ENCODE data around the gene NTM.

NTM gene

DNA sequence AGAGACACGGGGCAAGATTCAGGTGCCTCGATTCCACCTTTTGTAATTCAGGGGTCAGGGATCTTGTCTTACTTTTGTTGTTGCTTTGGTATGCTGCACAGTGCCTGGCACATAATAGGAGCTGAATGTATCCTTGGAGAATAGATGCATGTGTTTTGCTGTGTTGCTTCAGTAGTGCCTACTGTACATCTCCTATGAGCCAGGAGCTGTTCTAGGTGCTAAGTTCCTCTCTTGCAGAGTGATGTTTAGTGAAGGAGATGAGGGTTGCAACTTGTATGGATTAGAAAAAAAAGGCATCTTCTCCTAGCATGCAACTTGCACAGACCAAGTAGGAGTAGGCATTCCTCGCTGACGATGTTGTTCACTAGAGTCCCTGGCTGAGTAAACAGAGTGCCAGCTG is 555.4 kb downstream of the NTM start:
- Histone ChIP-seq H3K4me3 (ENCODE audit: low read length) (no peak overlapping the region), H3K4me1 (ENCODE audit: insufficient read depth, low read length) (peaks cover 9% of the 10 kb centered on the region; the same call in 1 of the 2 replicates), H3K27me3 (ENCODE audit: insufficient read depth, low read length) (no peaks in the 10 kb centered on the region), H3K9me3 (ENCODE audit: insufficient read depth, low read depth, low read length) (no peaks in the 10 kb centered on the region), H3K36me3 (ENCODE audit: insufficient read depth, low read depth, low read length) (no peaks in the 10 kb centered on the region), H3K9ac (ENCODE audit: low read depth, low read length) (no peak overlapping the region), H3K27ac (ENCODE audit: low read length) (no peak overlapping the region)

- Histone ChIP-seq H3K9me3 (ENCODE audit: insufficient read depth, low read depth, low read length) (no peaks in the 10 kb centered on the region), H3K27me3 (ENCODE audit: insufficient read depth, low read length) (no peaks in the 10 kb centered on the region), H3K27ac (ENCODE audit: low read length) (no peak overlapping the region)
Observed at GRCh38 chr11:131928992-131929391, 558.6 kb downstream of the NTM start.

DNA sequence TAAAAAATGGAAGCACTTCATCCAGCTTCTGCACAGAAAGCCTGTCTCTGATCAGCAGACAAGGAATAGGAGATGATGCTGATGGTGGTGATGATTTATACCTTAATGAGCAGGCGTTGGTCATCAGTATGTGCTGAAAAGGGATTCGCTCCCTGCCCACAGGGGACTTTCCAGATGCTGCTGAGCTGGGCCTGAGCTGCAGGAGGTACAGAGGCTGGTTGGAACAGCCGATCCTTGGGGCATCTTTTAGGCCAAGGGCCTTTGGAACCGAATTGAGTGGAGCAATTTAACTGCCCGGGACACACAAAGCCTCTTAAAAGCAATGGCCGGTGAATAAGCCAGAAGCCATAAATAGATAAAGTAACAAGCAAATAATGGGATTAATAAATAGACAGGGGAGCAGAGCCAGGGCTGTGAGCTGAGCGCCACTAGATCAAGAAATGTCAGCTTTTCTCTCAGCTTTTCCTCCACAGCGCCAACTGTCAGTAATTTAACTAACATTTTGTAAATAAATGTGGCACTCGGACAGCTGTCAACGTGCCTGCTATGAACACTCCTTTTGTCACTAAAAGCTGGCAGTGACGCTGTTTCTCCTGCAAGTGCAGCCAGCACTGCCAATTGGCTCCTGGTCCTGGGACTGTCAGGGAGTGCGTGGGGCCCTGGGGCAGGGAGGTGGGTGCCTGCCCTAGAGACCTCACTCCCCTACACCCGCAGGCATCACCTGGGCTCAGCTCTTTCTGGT is 562.3 kb downstream of the NTM start:
- no peak overlapping the region for H3K4me3 ChIP-seq (ENCODE audit: low read length)
- no peaks in the 10 kb centered on the region; the same call in 1 of the 2 replicates for H3K4me1 ChIP-seq (ENCODE audit: insufficient read depth, low read length)

More at GRCh38 chr11:131928992-131929391, 558.6 kb downstream of the NTM start:
- Histone ChIP-seq H3K9ac (ENCODE audit: low read depth, low read length) (no peak overlapping the region), H3K4me1 (ENCODE audit: insufficient read depth, low read length) (peaks cover 9% of the 10 kb centered on the region; the same call in 1 of the 2 replicates), H3K4me3 (ENCODE audit: low read length) (no peak overlapping the region), H3K36me3 (ENCODE audit: insufficient read depth, low read depth, low read length) (no peaks in the 10 kb centered on the region)

GRCh38 chr11:131934006-131934405 is 563.6 kb downstream of the NTM start:
- H3K4me1 ChIP-seq (ENCODE audit: insufficient read depth, low read length), result no peaks in the 10 kb centered on the region; the same call in 1 of the 2 replicates
- no peak overlapping the region for H3K9ac ChIP-seq (ENCODE audit: low read depth, low read length)
- H3K27ac ChIP-seq (ENCODE audit: low read length), result no peak overlapping the region
- no peaks in the 10 kb centered on the region for H3K9me3 ChIP-seq (ENCODE audit: insufficient read depth, low read depth, low read length)
- no peak overlapping the region for H3K4me3 ChIP-seq (ENCODE audit: low read length)
- no peaks in the 10 kb centered on the region for H3K36me3 ChIP-seq (ENCODE audit: insufficient read depth, low read depth, low read length)
- H3K27me3 ChIP-seq (ENCODE audit: insufficient read depth, low read length), result no peaks in the 10 kb centered on the region

More for the DNA sequence above, 562.3 kb downstream of the NTM start:
- no peaks in the 10 kb centered on the region for H3K36me3 ChIP-seq (ENCODE audit: insufficient read depth, low read depth, low read length)
- H3K9me3 ChIP-seq (ENCODE audit: insufficient read depth, low read depth, low read length), result no peaks in the 10 kb centered on the region
- H3K27me3 ChIP-seq (ENCODE audit: insufficient read depth, low read length), result no peaks in the 10 kb centered on the region
- no peak overlapping the region for H3K27ac ChIP-seq (ENCODE audit: low read length)
- no peak overlapping the region for H3K9ac ChIP-seq (ENCODE audit: low read depth, low read length)

- H3K9ac ChIP-seq (ENCODE audit: low read depth, low read length), result no peak overlapping the region
- no peaks in the 10 kb centered on the region; the same call in 1 of the 2 replicates for H3K4me1 ChIP-seq (ENCODE audit: insufficient read depth, low read length)
- H3K9me3 ChIP-seq (ENCODE audit: insufficient read depth, low read depth, low read length), result no peaks in the 10 kb centered on the region
- no peak overlapping the region for H3K27ac ChIP-seq (ENCODE audit: low read length)
- no peak overlapping the region for H3K4me3 ChIP-seq (ENCODE audit: low read length)
- H3K27me3 ChIP-seq (ENCODE audit: insufficient read depth, low read length), result no peaks in the 10 kb centered on the region
- H3K36me3 ChIP-seq (ENCODE audit: insufficient read depth, low read depth, low read length), result no peaks in the 10 kb centered on the region
Observed at GRCh38 chr11:131938351-131938751, 567.9 kb downstream of the NTM start.

DNA sequence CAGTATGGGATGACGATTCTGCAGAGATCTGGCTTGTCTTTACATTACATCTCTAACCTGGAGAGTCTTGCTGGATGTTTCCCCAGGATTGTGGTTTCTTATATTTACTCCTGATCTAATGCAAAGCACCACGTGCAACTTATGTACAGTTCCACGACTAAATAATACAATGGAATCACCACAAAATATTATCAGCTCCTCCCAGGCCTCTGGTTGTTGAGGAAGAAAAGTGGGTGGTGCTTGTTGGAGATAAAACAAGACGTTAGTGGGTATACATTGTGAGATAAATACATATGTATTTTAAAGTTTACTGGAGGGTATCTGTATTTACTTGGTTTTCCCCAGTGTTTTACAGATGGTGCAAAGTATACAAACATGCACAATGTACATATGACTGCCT is 569.7 kb downstream of the NTM start:
- H3K4me3 ChIP-seq (ENCODE audit: low read length), result no peak overlapping the region
- H3K27ac ChIP-seq (ENCODE audit: low read length), result no peak overlapping the region
- H3K9me3 ChIP-seq (ENCODE audit: insufficient read depth, low read depth, low read length), result no peaks in the 10 kb centered on the region
- H3K9ac ChIP-seq (ENCODE audit: low read depth, low read length), result no peak overlapping the region
- H3K36me3 ChIP-seq (ENCODE audit: insufficient read depth, low read depth, low read length), result no peaks in the 10 kb centered on the region
- H3K27me3 ChIP-seq (ENCODE audit: insufficient read depth, low read length), result no peaks in the 10 kb centered on the region
- no peaks in the 10 kb centered on the region; the same call in 1 of the 2 replicates for H3K4me1 ChIP-seq (ENCODE audit: insufficient read depth, low read length)

- H3K9me3 ChIP-seq (ENCODE audit: insufficient read depth, low read depth, low read length), result no peaks in the 10 kb centered on the region
- H3K4me3 ChIP-seq (ENCODE audit: low read length), result no peak overlapping the region
- no peaks in the 10 kb centered on the region; the same call in 1 of the 2 replicates for H3K4me1 ChIP-seq (ENCODE audit: insufficient read depth, low read length)
- no peak overlapping the region for H3K9ac ChIP-seq (ENCODE audit: low read depth, low read length)
- no peaks in the 10 kb centered on the region for H3K27me3 ChIP-seq (ENCODE audit: insufficient read depth, low read length)
- H3K27ac ChIP-seq (ENCODE audit: low read length), result no peak overlapping the region
- H3K36me3 ChIP-seq (ENCODE audit: insufficient read depth, low read depth, low read length), result no peaks in the 10 kb centered on the region
Observed at GRCh38 chr11:131942878-131943277, 572.5 kb downstream of the NTM start.

- H3K27me3 ChIP-seq (ENCODE audit: insufficient read depth, low read length), result no peaks in the 10 kb centered on the region
- H3K9me3 ChIP-seq (ENCODE audit: insufficient read depth, low read depth, low read length), result no peaks in the 10 kb centered on the region
- H3K27ac ChIP-seq (ENCODE audit: low read length), result no peak overlapping the region
- no peak overlapping the region for H3K9ac ChIP-seq (ENCODE audit: low read depth, low read length)
- no peaks in the 10 kb centered on the region for H3K36me3 ChIP-seq (ENCODE audit: insufficient read depth, low read depth, low read length)
- H3K4me3 ChIP-seq (ENCODE audit: low read length), result no peak overlapping the region
- no peaks in the 10 kb centered on the region; the same call in 1 of the 2 replicates for H3K4me1 ChIP-seq (ENCODE audit: insufficient read depth, low read length)
Observed at GRCh38 chr11:131943295-131943694, 572.9 kb downstream of the NTM start.

DNA sequence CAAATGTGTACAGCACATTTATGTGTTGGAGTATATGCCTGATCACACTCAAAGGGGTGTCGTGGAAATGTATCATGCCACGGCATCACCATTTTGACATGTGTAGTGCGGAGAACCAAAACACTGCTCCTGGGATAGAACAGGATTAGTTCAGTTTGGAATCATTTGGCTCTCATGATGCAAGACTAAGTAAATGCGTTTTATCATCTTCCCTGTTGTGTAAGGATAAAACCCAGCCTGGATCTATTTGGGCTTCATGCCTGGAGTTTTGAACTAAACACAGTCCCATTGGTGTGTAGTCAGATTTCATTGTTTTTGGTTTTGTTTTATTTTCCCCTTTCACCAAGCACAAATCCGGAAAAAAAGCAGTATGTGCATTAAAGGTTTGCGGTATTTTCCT is 574.3 kb downstream of the NTM start:
- Histone ChIP-seq H3K27me3 (ENCODE audit: insufficient read depth, low read length) (no peaks in the 10 kb centered on the region), H3K9me3 (ENCODE audit: insufficient read depth, low read depth, low read length) (no peaks in the 10 kb centered on the region), H3K4me1 (ENCODE audit: insufficient read depth, low read length) (no peaks in the 10 kb centered on the region), H3K36me3 (ENCODE audit: insufficient read depth, low read depth, low read length) (no peaks in the 10 kb centered on the region), H3K4me3 (ENCODE audit: low read length) (no peak overlapping the region), H3K9ac (ENCODE audit: low read depth, low read length) (no peak overlapping the region), H3K27ac (ENCODE audit: low read length) (no peak overlapping the region)

- H3K4me1 ChIP-seq (ENCODE audit: insufficient read depth, low read length), result no peaks in the 10 kb centered on the region
- H3K36me3 ChIP-seq (ENCODE audit: insufficient read depth, low read depth, low read length), result no peaks in the 10 kb centered on the region
- no peaks in the 10 kb centered on the region for H3K27me3 ChIP-seq (ENCODE audit: insufficient read depth, low read length)
- no peak overlapping the region for H3K4me3 ChIP-seq (ENCODE audit: low read length)
- H3K27ac ChIP-seq (ENCODE audit: low read length), result no peak overlapping the region
- no peaks in the 10 kb centered on the region for H3K9me3 ChIP-seq (ENCODE audit: insufficient read depth, low read depth, low read length)
- no peak overlapping the region for H3K9ac ChIP-seq (ENCODE audit: low read depth, low read length)
Observed at GRCh38 chr11:131945706-131946105, 575.3 kb downstream of the NTM start.

- no peaks in the 10 kb centered on the region for H3K9me3 ChIP-seq (ENCODE audit: insufficient read depth, low read depth, low read length)
- H3K27ac ChIP-seq (ENCODE audit: low read length), result no peak overlapping the region
- H3K36me3 ChIP-seq (ENCODE audit: insufficient read depth, low read depth, low read length), result no peaks in the 10 kb centered on the region
- no peaks in the 10 kb centered on the region for H3K27me3 ChIP-seq (ENCODE audit: insufficient read depth, low read length)
- H3K4me1 ChIP-seq (ENCODE audit: insufficient read depth, low read length), result no peaks in the 10 kb centered on the region
- no peak overlapping the region for H3K4me3 ChIP-seq (ENCODE audit: low read length)
- no peak overlapping the region for H3K9ac ChIP-seq (ENCODE audit: low read depth, low read length)
Observed at GRCh38 chr11:131947511-131947910, 577.1 kb downstream of the NTM start.

DNA sequence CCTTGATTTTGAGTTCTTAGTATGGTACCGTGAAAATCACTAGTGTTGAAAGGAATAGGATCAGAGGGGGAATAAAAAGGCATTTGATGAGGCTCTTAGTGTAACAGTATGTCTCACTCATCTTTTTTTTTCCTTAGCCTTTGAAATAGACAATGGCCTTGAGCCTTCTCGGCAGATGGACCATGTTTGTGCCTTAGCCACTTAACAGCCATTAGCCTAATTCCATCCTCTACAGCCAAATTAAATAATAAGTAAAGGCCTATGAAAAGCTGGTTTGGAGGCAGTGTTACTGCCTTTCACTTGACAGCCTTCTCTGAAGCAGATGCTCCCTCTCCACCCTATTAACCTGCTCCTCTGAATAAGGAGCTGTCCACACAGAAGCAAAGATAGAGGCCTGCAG is 580.7 kb downstream of the NTM start:
- Histone ChIP-seq H3K4me3 (ENCODE audit: low read length) (no peak overlapping the region), H3K36me3 (ENCODE audit: insufficient read depth, low read depth, low read length) (no peaks in the 10 kb centered on the region), H3K9me3 (ENCODE audit: insufficient read depth, low read depth, low read length) (no peaks in the 10 kb centered on the region), H3K4me1 (ENCODE audit: insufficient read depth, low read length) (peaks cover 11% of the 10 kb centered on the region; the same call in 1 of the 2 replicates), H3K27ac (ENCODE audit: low read length) (no peak overlapping the region), H3K9ac (ENCODE audit: low read depth, low read length) (no peak overlapping the region), H3K27me3 (ENCODE audit: insufficient read depth, low read length) (no peaks in the 10 kb centered on the region)

Measured in iPS-20b (cell line).